Psoas muscle (tissue), 8 donors: ENCODE data around the gene CAMK2B. TPM values are rescaled to one million over a fixed set of nuclear protein-coding genes. Genes with fewer than 3 reads are reported as not detected.

Source experiments
- ATAC-seq, 4 donors: fragments of 200-7000 bp; cut with Tn5 transposase; one replicate each; pipeline ENCODE4 v1.9.1; 2020; ENCODE audit warnings: moderate library complexity in 3 of 4, mild to moderate bottlenecking in 2 of 4
- DNase-seq, 2 donors: peaks; one replicate each; pipeline ENCODE4 v3.0.0-alpha.2; 2020
- H3K27ac ChIP-seq: fragments of 200-600 bp; one replicate; pipeline ENCODE4 v1.8.0; 2022
- H3K27me3 ChIP-seq, 3 donors: fragments of 200-600 bp in 1 of 3; one replicate each; pipeline versions ENCODE4 v1.6.1 to v1.8.0; 2013 to 2022; ENCODE audit warnings: low read length in 2 of 3, mild to moderate bottlenecking in 2 of 3, moderate library complexity in 1 of 3; ENCODE audit not compliant: insufficient read depth in 3 of 3
- H3K36me3 ChIP-seq, 2 donors: fragments of 200-600 bp in 1 of 2; one replicate each; pipeline versions ENCODE4 v1.6.1 to v1.8.0; 2013 to 2022; ENCODE audit warnings: low read depth in 1 of 2, mild to moderate bottlenecking in 1 of 2, moderate library complexity in 1 of 2; ENCODE audit not compliant: insufficient read depth in 1 of 2
- H3K4me1 ChIP-seq: fragments of 200-600 bp; one replicate; pipeline ENCODE4 v1.8.0; 2022
- H3K4me3 ChIP-seq: fragments of 200-600 bp; one replicate; pipeline ENCODE4 v1.8.0; 2022; ENCODE audit warnings: mild to moderate bottlenecking
- H3K9me3 ChIP-seq: fragments of 200-600 bp; one replicate; pipeline ENCODE4 v1.8.0; 2022
- WGBS, 3 donors: extraction: QIAGEN DNeasy Blood & Tissue Kit; methylation state at CpG; one replicate each; pipeline versions ENCODE4 v1.1.6 to v1.1.7; 2013; 5-methylcytosine and 5-hydroxymethylcytosine counted together
- intact Hi-C, 2 donors: fragments of 100-400 bp; cut with DNase I; formaldehyde crosslinking; loops; one replicate each; pipeline versions ENCODE4 v1.11.0 to v1.14.2; 2022
- polyA plus RNA-seq, 3 donors: library from polyadenylated mRNA; stranded (reverse); fragments of 200-250 nt; gene quantifications; one replicate each; pipeline ENCODE4 v1.2.3, GENCODE V29; 2013
- total RNA-seq, 4 donors: library from RNA; stranded (reverse); fragmentation: NEBNext Ultra II Directional in 2 of 4; extraction: Animal tissue kit (Norgen Biotek cat#: 25700) in 2 of 4; gene quantifications; one replicate each; pipeline versions ENCODE4 v1.2.1 to v1.2.4, GENCODE V29; 2021 to 2023
- TF ChIP-seq, protein P1 (sequence below): fragments of 200-600 bp; IDR thresholded peaks from one replicate; pipeline ENCODE4 v1.8.0; 2022; ENCODE audit warnings: antibody characterized with exemption
- donor health status: healthy with polysubstance abuse.
- donor health status: DM: no; HTN: no; CAD: no; lungs with moderate emphysema.
- donor health status: Bipolar disorder and iron deficiency.
- donor health status: healthy.
- donor health status: DM: yes; HTN: yes; CAD: no.
- donor health status: DM: no; HTN: no; CAD: no.
- donor health status: DM: no; HTN: no; CAD: no.
- donor health status: DM: yes; HTN: yes; CAD: no.

CAMK2B gene
- total and polyA plus RNA-seq, 7 donors: 14.5 to 81.4 (median 50.0) TPM

DNA sequence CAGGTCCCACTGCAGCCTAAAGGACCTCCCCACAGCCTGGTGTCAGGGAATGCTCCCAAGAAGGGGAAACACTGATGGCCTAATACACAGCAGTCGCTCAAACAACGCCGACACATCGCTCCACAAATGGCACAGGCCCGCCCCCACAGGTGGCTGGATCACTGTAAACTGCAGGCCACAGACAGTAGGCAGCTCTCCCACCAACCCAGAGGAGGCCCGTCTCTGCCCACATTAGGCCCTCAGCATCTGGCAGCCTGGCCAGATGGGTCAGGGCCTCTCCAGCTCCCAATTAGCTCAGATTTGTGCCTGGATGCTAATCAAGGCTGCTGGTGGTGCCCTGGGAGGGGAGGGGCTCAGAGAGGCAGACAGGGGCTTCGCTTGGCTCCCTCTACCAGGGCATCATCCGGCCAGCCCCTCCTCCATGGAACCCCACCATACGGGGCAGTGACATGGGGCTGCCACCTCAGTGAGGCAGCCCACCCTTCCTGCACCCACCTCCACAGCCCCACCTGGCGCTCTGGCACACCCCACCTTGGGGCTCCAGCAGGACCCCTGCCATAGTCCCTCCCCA is 42.7 kb downstream of the CAMK2B start:
- Histone ChIP-seq H3K9me3 (no peaks in the 10 kb centered on the region), H3K27ac (peak overlapping the region; percentile 95), H3K4me3 (no peak overlapping the region), H3K4me1 (peaks cover 64% of the 10 kb centered on the region), H3K27me3 (no peaks in the 10 kb centered on the region), H3K36me3 (no peaks in the 10 kb centered on the region)
- DNase-seq (peak; percentile 14 to 54), ATAC-seq (no peak)
- TF ChIP-seq, protein P1, sequence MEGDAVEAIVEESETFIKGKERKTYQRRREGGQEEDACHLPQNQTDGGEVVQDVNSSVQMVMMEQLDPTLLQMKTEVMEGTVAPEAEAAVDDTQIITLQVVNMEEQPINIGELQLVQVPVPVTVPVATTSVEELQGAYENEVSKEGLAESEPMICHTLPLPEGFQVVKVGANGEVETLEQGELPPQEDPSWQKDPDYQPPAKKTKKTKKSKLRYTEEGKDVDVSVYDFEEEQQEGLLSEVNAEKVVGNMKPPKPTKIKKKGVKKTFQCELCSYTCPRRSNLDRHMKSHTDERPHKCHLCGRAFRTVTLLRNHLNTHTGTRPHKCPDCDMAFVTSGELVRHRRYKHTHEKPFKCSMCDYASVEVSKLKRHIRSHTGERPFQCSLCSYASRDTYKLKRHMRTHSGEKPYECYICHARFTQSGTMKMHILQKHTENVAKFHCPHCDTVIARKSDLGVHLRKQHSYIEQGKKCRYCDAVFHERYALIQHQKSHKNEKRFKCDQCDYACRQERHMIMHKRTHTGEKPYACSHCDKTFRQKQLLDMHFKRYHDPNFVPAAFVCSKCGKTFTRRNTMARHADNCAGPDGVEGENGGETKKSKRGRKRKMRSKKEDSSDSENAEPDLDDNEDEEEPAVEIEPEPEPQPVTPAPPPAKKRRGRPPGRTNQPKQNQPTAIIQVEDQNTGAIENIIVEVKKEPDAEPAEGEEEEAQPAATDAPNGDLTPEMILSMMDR: no peak
- WGBS, 3 donors: 66 to 92% (median 75%) methylated on average over 10 of the region's 10 CpGs
- intact Hi-C loops: loop anchor here in 1 of 2 donors (5.0 kb wide), 1 partner anchor 40 kb away; no protein-coding TSS in a partner anchor

DNA sequence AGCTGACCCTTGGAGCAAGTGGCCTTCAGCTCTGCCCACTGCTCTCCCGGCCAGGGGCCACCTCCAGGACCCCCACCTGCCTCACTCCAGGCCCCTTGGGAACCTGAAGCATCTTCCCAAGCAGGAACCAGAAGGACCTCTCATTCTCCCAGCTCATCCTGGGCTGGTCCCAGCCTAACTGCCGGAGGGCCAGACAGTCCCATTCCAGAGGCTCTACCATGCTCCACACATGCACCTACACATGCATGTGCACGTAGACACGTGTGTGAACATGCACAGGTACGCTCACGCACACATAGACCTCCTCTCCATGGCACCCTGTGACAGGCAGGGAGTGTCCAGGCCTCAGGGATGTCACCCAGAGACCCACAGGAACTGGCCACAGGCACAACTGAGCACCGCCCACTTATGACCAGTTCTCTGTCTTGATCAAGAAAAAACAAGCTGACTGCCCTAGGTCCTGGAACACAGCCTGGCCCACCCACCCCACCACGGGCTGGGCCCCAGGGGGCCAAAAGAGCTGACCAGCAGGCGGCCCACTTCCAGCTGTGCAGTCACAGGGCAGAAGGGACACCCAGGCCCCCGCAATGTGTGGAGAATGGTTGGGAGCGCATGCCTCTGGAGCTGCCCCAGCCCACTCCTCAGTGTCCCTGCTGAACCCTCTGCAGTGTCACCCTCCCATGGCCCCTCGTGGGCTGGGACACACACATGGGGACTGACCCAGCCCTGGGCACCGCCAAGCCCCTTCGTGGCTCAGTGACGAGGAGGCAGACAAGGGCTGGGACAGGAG is 43.4 kb downstream of the CAMK2B start:
- DNase-seq (peak in 1 of 2 donors; percentile 6), ATAC-seq (no peak)
- TF ChIP-seq, protein P1: no peak
- intact Hi-C loops: loop anchor here in 1 of 2 donors (5.0 kb wide), 1 partner anchor 40 kb away; no protein-coding TSS in a partner anchor
- H3K4me1 ChIP-seq: peaks cover 71% of the 10 kb centered on the region
- peak overlapping the region; percentile 95 for H3K27ac ChIP-seq
- H3K27me3 ChIP-seq: no peaks in the 10 kb centered on the region
- no peak overlapping the region for H3K4me3 ChIP-seq
- no peaks in the 10 kb centered on the region for H3K9me3 ChIP-seq
- WGBS, 3 donors: 77 to 83% (median 78%) methylated on average over 15 of the region's 15 CpGs
- H3K36me3 ChIP-seq: no peaks in the 10 kb centered on the region

DNA sequence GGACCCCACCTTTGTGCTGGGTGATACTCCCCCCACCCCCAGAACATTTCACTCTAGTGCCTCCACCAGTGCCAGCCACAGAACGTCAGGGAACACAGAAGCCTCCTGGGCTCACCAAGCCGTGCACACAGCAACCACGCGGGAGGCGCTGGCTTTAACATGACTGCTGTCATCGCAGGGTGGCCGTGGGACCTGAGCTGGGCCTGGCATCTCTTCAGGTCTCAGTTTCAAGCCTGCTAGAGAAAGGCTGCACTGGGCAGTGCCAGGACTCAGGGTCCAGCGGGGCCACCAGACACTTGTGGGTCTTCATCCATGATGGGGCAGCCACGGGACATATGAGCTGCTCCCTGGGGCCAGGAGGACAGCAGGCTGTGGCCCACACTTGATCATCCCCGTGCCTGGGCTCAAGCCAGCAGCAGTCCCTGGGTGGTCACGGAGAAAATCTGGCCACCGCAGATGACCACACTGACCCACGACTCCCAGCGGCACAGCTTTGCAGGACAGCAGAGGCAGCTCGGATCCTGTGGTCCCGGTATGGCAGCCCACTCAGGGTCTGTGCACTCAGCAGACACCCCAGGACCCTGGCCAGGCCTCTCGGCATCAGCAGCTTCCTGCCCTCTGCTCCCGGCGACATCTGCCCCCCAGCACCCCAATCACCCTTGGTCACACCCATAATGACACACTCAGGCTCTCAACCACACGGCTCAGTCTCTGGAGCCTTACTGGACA is 44.2 kb downstream of the CAMK2B start:
- DNase-seq: peak in 1 of 2 donors; percentile 72
- intact Hi-C loops: loop anchor here in 1 of 2 donors (5.0 kb wide), 1 partner anchor 41 kb away; no protein-coding TSS in a partner anchor
- Histone ChIP-seq H3K4me3 (no peak overlapping the region), H3K36me3 (no peaks in the 10 kb centered on the region), H3K27me3 (no peaks in the 10 kb centered on the region), H3K9me3 (no peaks in the 10 kb centered on the region), H3K27ac (peak overlapping the region; percentile 95), H3K4me1 (peaks cover 70% of the 10 kb centered on the region)
- peak; percentile 20 to 33 (median 22) for ATAC-seq
- WGBS, 3 donors: 38 to 65% (median 41%) methylated on average over 20 of the region's 20 CpGs
- TF ChIP-seq, protein P1: no peak

DNA sequence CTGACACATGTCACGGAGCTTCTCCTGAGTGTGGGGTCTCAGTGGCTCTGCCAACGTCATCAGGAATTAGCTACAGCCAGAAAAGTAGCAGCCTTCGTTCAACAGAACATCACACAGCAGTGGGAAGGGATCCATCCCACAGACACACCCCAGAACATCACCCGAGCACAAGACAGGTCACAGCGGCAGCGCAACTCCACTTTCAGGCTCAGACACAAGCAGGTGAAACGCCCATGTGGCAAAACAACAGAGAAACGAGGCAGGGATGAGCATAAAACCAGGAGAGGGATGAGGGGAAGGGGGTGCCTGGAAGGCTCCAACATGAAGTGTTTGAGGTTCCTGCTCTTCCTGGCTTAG is 44.8 kb downstream of the CAMK2B start:
- H3K27ac ChIP-seq: peak overlapping the region; percentile 95
- ATAC-seq: no peak

More for the DNA sequence above, 44.8 kb downstream of the CAMK2B start:
- peak in 1 of 2 donors; percentile 45 for DNase-seq
- Histone ChIP-seq H3K27me3 (no peaks in the 10 kb centered on the region), H3K9me3 (no peaks in the 10 kb centered on the region), H3K36me3 (no peaks in the 10 kb centered on the region), H3K4me3 (no peak overlapping the region), H3K4me1 (peaks cover 70% of the 10 kb centered on the region)
- TF ChIP-seq, protein P1: no peak
- intact Hi-C loops: loop anchor here in 1 of 2 donors (5.0 kb wide), 1 partner anchor 42 kb away; no protein-coding TSS in a partner anchor
- 46 to 70% (median 52%) methylated on average over 8 of the region's 8 CpGs for WGBS, 3 donors
